Stimulated activated CD8-positive, alpha-beta memory T cell treated with anti-CD3 and anti-CD28 coated beads, Interleukin-4, amount 100 ng/mL, for 1 hour (primary cell): ENCODE measurements around the gene UBTD1.

Experiments
- DNase-seq, 2 donors: peaks; one replicate each; pipeline ENCODE4 v3.0.0-alpha.2; 2020; ENCODE audit warnings: low read depth in 2 of 2, low spot score in 1 of 2

Gene UBTD1

GRCh38 chr10:97607095-97607636 is 108.4 kb downstream of the UBTD1 start:
- no peak for DNase-seq

DNA sequence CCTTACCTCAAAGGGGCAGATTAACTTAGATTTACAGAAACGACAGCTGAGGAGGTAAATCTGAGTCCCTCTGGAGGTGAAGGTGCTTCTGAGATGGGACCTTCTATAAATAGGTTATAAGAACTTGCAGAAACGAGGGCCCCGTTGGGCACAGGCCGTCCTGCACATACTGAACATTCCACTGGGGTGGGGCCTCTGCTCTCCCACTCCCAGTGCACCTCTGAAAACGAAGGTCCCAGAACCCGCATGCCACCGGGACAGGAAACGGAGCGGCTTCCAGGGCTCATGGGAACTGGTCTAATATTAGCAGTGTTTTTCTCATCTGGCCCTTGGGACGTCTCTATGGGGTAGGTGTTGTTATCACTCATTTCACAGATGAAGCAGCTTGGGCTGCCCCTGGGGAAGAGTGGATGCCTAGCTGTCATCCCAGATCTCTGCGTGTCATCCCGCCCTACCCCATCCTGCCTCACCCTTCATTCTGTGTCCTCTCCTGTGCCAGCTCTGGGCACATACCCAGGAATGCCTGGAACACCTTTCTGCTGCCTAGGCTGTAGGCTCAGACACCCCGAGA is 110.4 kb downstream of the UBTD1 start:
- DNase-seq, result no peak

DNA sequence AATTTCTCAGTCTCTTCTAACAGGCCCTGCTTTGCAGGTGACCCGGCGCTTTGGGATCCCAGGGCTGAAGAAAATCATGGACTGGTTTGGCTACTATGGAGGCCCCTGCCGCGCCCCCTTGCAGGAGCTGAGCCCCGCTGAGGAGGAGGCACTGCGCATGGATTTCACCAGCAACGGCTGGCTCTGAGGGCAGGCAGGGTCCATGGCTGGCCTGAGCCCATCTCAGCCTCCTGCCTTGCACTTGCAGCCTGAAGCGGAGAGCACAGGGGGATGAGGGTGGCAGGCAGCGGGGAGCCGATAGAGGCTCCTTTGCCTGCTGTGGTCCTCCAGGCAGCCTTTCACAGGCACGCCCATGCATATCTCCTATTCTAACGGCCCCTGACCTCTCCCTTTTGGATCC is 112.7 kb downstream of the UBTD1 start:
- DNase-seq, result no peak

- DNase-seq, result no peak
Observed at GRCh38 chr10:97612386-97612785, 113.7 kb downstream of the UBTD1 start.

DNA sequence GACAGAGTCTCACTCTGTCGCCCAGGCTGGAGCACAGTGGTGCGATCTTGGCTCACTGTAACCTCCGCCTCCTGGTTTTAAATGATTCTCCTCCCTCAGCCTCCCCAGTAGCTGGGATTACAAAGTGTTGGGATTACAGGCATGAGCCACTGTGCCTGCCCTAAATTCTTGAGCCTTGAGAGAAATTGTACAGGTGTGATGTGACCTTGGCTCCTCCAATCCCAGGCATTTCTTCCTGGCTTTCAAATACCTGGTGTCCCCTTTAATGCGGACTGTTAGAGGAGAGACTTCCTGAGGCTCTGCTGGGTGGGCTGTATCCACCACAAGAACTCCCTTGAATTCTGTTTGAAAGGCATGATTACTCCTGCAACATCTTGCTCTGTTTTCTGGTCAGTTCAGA is 119.6 kb downstream of the UBTD1 start:
- DNase-seq, result no peak

DNA sequence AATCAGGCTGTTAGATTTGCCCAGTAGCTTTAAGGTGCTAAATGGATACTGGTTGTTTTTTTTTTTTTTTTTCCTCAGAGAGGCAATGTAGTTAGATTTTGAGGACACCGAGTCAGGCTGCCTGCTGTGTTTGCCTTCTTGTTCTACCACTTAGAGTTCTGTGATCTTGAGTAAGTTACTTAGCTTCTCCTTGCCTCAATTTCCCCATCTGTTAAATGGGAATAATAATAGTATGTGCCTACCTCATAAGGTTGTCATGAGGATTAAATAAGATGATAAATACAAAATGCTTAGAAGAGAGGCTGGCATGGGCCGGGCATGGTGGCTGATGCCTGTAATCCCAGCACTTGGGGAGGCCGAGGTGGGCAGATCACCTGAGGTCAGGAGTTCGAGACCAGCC is 120.0 kb downstream of the UBTD1 start:
- no peak for DNase-seq
